ENCODE results near the gene MYH1.
"Not testable (repeated sequence)": the region's sequence is repeated elsewhere in the genome, so short reads cannot be mapped to it uniquely, and the experiment has no call there.

Gene MYH1

DNA sequence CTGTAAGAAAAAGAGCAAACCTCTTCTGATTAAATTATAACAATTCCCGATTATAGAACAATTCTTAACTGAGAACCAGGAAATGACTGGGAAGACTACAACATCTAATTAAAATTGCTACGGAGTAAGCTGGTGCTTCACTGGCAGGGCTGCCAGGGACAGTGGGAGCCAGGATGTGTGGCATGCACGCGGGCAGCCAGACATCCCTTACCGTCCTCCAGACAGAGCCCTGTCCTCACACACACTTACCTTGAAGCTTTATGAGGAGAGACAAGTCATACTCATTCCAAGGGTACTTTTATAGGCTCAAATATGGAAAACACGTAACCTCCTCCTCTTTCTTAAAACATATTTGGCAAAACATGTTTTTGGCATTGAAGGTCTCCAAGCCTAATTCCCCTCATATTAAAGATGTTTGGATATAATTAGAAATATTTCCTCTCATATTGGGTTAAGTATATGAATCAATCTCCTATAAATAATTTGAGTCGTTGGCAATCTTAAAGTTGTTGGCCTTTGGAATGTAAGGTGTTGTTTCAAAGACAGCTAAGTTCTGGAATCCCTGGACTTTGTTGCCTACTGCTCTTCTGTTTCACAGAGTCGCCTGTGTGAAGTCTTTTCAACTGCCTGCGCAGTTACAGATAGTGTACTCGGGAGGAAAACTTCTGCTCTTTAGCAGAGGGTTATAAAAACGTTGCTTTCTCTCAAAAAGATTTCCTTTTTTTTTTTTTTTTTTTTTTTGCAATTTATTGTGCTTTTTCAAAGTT is at the start of gene MYH1:
TSS of gene MYH1 (minus strand) at position 272 of the 767 bp plus-strand sequence. CDS start 1,900 bp downstream, outside the sequence.
- DNase-seq = no peak

DNA sequence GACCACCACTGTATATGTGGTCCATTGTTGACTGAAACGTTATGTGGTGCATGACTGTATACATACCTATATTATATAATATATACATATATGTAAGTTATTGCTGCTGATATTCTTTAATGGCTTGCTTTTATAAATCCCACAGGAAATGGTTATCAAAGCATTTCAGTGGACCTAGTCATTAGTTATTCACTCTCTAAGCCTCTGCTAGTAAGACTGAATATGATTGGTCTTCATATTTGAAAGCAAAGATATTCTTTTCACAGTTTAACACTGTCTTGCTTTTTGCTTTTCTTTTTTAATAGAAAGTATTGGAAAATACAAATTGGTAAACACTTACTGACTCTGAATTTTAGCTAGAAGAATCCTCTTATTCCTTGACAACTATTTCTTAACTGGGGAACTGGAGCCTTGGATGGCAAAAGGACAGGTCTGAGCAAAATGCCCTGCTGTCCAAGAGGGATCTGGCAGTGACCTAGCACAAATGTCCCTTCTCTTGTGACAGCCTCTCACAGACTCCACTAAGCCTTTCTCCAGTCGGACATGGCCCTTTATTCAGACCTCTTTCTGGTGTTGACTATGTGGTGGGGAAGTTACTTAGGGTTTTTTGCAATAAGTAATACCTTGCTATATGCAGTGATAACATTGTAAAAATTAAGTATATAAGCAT is 45.8 kb upstream of the MYH1 start:
- no peak for DNase-seq

DNA sequence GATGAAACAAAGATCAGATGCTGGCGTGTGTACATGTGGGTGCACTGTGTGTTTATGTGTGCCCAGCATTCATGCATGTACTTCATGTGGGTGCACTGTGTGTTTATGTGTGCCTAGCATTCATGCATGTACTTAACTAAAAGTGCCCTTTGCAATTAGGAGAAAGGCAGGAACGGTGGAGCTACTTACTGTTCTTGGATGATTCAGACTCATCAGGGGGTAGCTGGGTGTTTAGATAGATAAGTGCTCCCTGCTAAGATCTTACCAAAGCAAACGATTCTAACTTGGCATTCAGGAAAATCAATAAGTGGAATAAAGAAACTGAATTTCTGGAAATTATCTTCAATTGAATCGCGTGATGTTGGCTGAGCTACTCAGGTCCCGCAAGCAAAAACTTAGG is 39.7 kb upstream of the MYH1 start:
- DNase-seq = no peak

DNA sequence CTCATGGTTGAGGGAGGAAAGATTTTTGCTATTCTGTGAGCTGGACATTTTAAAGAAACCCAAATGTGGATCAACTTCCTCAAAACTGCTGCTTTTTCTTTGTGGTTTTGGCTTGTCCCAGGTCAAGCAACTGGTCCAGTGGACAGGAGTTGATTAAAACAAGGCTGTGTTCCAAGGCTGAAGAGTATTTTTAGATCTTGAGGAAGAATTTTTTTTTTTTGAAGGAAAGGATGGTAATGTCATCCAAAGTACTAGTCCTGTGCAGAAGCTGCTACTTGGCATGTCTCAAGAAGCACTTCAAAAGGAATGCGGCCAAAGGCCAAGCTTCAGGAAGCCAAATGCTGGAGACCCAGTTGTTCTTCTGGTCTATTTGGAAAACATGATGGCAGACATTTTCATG is 39.1 kb upstream of the MYH1 start:
- DNase-seq = no peak

DNA sequence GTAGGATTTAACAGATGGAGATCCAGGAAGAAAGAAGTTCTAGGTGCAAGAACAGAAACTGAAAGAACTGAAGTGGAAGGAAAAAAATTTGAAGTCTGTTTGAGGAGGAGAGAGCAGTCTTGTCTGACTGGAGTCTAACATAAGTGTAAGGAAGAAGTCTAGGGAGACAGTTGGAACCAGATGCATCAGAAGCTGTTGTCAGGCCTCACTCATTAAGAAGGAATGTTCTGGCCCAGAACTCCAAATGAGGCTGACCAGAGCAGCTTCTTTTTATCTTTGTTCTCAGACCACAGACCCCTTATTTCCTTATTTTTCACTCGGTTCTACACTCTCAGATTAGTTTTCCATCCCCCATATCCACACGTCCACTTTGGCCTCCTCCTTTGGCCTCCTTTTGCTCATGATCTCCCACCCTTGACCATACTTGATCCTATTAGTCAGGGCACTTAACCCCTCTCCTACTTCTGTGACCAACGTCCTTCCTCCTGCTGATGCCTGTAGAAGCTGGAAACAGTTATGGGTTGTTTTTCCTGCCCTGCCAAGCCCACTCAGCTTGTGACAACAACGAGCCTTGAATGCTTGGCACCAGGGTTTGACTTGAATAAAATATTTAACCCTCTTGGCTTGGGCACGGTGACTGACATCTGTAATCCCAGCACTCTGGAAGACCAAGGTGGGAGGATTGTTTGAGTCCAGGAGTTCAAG is 38.1 kb upstream of the MYH1 start:
- DNase-seq = no peak

GRCh38 chr17:10550014-10550413 is 31.7 kb upstream of the MYH1 start:
- no peak for DNase-seq

- no peak for DNase-seq
Observed at GRCh38 chr17:10549096-10549842, 30.9 kb upstream of the MYH1 start, which contains the start of gene MYH2. TSS of gene MYH2 (minus strand) at chr17:10549658. CDS start at chr17:10547920, 1,738 bp downstream.

DNA sequence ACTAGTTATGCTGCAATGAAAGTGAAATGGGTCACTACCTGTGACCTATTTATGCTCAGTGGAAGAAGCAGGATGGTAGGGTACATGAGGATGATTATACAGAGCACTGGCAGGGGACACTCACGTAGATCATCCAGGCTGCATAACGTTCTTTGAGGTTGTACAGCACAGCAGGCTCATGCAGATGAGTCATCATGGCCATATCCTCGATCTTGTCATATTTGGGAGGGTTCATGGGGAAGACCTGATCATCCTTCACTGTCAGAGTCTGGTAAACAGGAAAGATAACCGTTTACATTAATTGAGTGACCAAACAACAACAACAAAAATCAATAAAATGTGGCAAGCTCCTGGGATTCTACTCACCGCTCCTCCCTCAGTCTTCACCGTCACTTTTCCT is 29.0 kb upstream of the MYH1 start:
- no peak for DNase-seq

GRCh38 chr17:10543486-10543885 is 25.1 kb upstream of the MYH1 start:
- not testable (repeated sequence) for DNase-seq

DNA sequence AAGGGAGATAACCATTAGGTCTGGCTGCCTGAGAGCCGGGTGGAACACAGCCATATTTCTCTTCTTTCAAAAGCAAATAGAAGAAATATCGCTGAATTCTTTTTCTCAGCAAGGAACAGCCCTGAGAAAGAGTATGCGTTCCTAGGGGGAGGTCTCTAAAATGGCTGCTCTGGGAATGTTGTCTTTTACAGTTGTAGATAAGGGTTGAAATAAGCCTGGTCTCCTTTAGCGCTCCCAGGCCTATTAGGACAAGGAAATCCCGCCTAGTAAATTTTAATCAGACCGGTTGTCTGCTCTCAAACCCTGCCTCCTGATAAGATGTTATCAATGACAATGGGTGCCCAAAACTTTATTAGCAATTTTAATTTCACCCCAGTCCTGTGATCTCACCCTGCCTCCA is 22.8 kb upstream of the MYH1 start:
- not testable (repeated sequence) for DNase-seq

GRCh38 chr17:10532026-10532425 is 13.7 kb upstream of the MYH1 start:
- no peak for DNase-seq

GRCh38 chr17:10527419-10527818 is 9.1 kb upstream of the MYH1 start:
- DNase-seq = no peak

- no peak for DNase-seq
Observed at GRCh38 chr17:10526517-10526916, 8.2 kb upstream of the MYH1 start.

GRCh38 chr17:10523064-10523463 is 4.7 kb upstream of the MYH1 start:
- no peak for DNase-seq

DNA sequence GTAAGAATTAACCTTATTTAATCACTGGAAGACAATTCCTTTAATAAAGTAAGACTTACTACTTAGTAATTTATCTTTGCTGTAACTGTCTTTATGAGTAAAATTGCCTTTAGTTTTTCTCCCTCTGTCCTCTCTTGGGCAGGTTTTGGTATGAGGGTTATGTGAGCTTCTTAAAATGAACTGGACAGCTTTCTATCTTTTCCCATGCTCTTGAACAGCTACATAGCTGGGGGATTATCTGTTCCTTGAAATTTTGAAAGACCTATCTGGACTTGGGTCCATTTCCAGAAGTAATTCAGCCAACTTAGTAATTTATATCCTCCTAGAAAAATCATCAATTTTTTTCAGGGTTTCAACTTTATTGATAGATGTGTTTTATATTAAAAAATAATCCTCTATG is 3.6 kb upstream of the MYH1 start:
- no peak for DNase-seq

DNA sequence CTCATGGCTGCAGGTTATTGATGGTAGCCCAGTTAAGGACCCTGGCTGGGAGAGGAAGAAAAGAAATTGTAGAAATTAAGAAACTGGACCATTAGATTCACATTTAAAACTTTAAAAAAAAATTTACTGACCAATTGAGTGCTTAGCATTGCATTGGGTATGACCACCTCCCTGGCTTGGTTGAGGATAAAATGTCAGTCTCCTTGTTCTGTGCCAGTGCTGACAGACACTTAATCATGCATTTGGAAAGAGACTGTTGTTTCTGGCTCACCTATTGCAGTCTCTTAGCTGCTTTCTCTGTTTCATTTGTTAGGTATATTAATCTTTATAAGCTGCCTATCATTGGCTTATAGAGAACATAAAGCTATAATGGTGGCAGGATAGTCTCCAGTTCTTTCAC is 1.7 kb downstream of the MYH1 start:
- no peak for DNase-seq

DNA sequence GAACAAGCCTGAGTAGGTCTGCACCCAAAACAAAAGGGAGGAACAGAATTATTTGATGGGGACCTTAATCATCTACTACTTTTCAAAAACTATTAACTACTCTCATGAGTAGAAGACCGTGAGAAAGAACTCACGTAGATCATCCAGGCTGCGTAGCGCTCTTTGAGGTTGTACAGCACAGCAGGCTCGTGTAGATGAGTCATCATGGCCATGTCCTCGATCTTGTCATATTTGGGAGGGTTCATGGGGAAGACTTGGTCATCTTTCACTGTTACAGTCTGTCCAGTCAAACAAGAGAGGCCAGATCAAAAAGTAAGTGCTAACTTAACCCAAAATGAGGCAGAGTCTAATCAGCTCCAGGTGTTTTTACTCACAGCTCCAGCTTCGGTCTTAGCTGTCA is 2.3 kb downstream of the MYH1 start:
- no peak for DNase-seq

- DNase-seq = no peak
Observed at GRCh38 chr17:10513299-10514067, 4.9 kb downstream of the MYH1 start.

- no peak for DNase-seq
Observed at GRCh38 chr17:10512856-10513255, 5.5 kb downstream of the MYH1 start.

DNA sequence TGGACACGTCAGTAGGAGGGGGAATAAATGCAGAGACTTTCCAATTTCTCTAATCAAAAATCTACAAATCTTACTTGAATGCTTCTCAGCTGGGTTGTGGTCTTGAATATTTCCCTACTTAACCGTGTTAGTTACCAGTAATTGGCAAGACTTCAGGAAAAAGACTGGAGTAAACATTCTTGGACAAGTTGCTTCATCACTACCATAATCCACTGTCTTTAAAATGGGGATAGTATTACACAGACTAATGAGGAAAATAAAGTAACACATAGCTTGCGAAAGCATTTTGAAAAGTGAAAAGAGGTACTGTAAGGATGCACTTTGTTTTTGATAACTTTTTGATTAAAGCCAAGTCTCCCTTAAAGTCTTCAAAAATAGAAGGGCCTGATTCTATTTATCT is 18.4 kb downstream of the MYH1 start:
- no peak for DNase-seq

GRCh38 chr17:10492004-10492403 is 26.3 kb downstream of the MYH1 start:
- no peak for DNase-seq

- no peak for DNase-seq
Observed at GRCh38 chr17:10482252-10482651, 36.1 kb downstream of the MYH1 start.

All from inflammatory macrophage treated with lipopolysaccharide for 4 hours (primary cell).